ENCODE measurements around the gene SELENOW. TPM values are rescaled to one million over a fixed set of nuclear protein-coding genes. Genes with fewer than 3 reads are reported as not detected.
A peak's percentile ranks its signal among the peaks of the same experiment; 100 is the strongest.
"Not testable (repeated sequence)": the region's sequence is repeated elsewhere in the genome, so short reads cannot be mapped to it uniquely, and the experiment has no call there.

SELENOW gene
- total RNA-seq, 1 experiment from 2014 or later: 1,115 TPM

- H3K4me3 ChIP-seq (ENCODE audit: insufficient read depth, low read depth, low read length): no peak overlapping the region
- peak; percentile 40 for DNase-seq
- peaks cover 45% of the 10 kb centered on the region for H3K36me3 ChIP-seq (replicated peaks; ENCODE audit: control insufficient read depth, insufficient read depth, low read length)
- no peaks in the 10 kb centered on the region for H3K27me3 ChIP-seq (ENCODE audit: control insufficient read depth, insufficient read depth, low read length)
These were observed 25.9 kb upstream of the SELENOW start for GRCh38 chr19:47752440-47753211.

- peak; percentile 65 for DNase-seq
- Histone ChIP-seq H3K27me3 (ENCODE audit: control insufficient read depth, insufficient read depth, low read length) (no peaks in the 10 kb centered on the region), H3K36me3 (replicated peaks; ENCODE audit: control insufficient read depth, insufficient read depth, low read length) (peaks cover 47% of the 10 kb centered on the region), H3K4me3 (ENCODE audit: insufficient read depth, low read depth, low read length) (no peak overlapping the region)
These were observed 24.1 kb upstream of the SELENOW start for GRCh38 chr19:47754206-47755064.

- Histone ChIP-seq H3K4me3 (ENCODE audit: insufficient read depth, low read depth, low read length) (no peak overlapping the region), H3K27me3 (ENCODE audit: control insufficient read depth, insufficient read depth, low read length) (no peaks in the 10 kb centered on the region), H3K36me3 (replicated peaks; ENCODE audit: control insufficient read depth, insufficient read depth, low read length) (peaks cover 41% of the 10 kb centered on the region)
- DNase-seq: peak; percentile 54
These were observed 23.3 kb upstream of the SELENOW start for GRCh38 chr19:47755065-47755761.

GRCh38 chr19:47755762-47756626, 22.5 kb upstream of the SELENOW start:
- Histone ChIP-seq H3K27me3 (ENCODE audit: control insufficient read depth, insufficient read depth, low read length) (no peaks in the 10 kb centered on the region), H3K36me3 (replicated peaks; ENCODE audit: control insufficient read depth, insufficient read depth, low read length) (peaks cover 37% of the 10 kb centered on the region), H3K4me3 (ENCODE audit: insufficient read depth, low read depth, low read length) (no peak overlapping the region)
- DNase-seq: peak; percentile 56

GRCh38 chr19:47756627-47756929, 21.9 kb upstream of the SELENOW start:
- Histone ChIP-seq H3K27me3 (ENCODE audit: control insufficient read depth, insufficient read depth, low read length) (no peaks in the 10 kb centered on the region), H3K36me3 (replicated peaks; ENCODE audit: control insufficient read depth, insufficient read depth, low read length) (peaks cover 32% of the 10 kb centered on the region), H3K4me3 (ENCODE audit: insufficient read depth, low read depth, low read length) (no peak overlapping the region)
- peak; percentile 41 for DNase-seq

- peaks cover 31% of the 10 kb centered on the region for H3K36me3 ChIP-seq (replicated peaks; ENCODE audit: control insufficient read depth, insufficient read depth, low read length)
- no peak for DNase-seq
- H3K27me3 ChIP-seq (ENCODE audit: control insufficient read depth, insufficient read depth, low read length): no peaks in the 10 kb centered on the region
- no peak overlapping the region for H3K4me3 ChIP-seq (ENCODE audit: insufficient read depth, low read depth, low read length)
These were observed 21.4 kb upstream of the SELENOW start for GRCh38 chr19:47756953-47757608.

- no peaks in the 10 kb centered on the region for H3K27me3 ChIP-seq (ENCODE audit: control insufficient read depth, insufficient read depth, low read length)
- DNase-seq: no peak
- peaks cover 26% of the 10 kb centered on the region for H3K36me3 ChIP-seq (replicated peaks; ENCODE audit: control insufficient read depth, insufficient read depth, low read length)
- H3K4me3 ChIP-seq (ENCODE audit: insufficient read depth, low read depth, low read length): no peak overlapping the region
These were observed 20.7 kb upstream of the SELENOW start for GRCh38 chr19:47757617-47758442.

GRCh38 chr19:47758443-47758804, 20.1 kb upstream of the SELENOW start:
- DNase-seq: no peak
- Histone ChIP-seq H3K27me3 (ENCODE audit: control insufficient read depth, insufficient read depth, low read length) (no peaks in the 10 kb centered on the region), H3K36me3 (replicated peaks; ENCODE audit: control insufficient read depth, insufficient read depth, low read length) (peaks cover 23% of the 10 kb centered on the region), H3K4me3 (ENCODE audit: insufficient read depth, low read depth, low read length) (no peak overlapping the region)

- Histone ChIP-seq H3K27me3 (ENCODE audit: control insufficient read depth, insufficient read depth, low read length) (no peaks in the 10 kb centered on the region), H3K4me3 (ENCODE audit: insufficient read depth, low read depth, low read length) (no peak overlapping the region), H3K36me3 (replicated peaks; ENCODE audit: control insufficient read depth, insufficient read depth, low read length) (peaks cover 20% of the 10 kb centered on the region)
- DNase-seq: no peak
These were observed 17.9 kb upstream of the SELENOW start for GRCh38 chr19:47760632-47760999.

GRCh38 chr19:47761566-47761965, 16.9 kb upstream of the SELENOW start:
- DNase-seq: no peak
- H3K36me3 ChIP-seq (replicated peaks; ENCODE audit: control insufficient read depth, insufficient read depth, low read length): peaks cover 12% of the 10 kb centered on the region
- H3K4me3 ChIP-seq (ENCODE audit: insufficient read depth, low read depth, low read length): no peak overlapping the region
- H3K27me3 ChIP-seq (ENCODE audit: control insufficient read depth, insufficient read depth, low read length): no peaks in the 10 kb centered on the region

- DNase-seq: no peak
- peaks cover 10% of the 10 kb centered on the region for H3K36me3 ChIP-seq (replicated peaks; ENCODE audit: control insufficient read depth, insufficient read depth, low read length)
- no peaks in the 10 kb centered on the region for H3K27me3 ChIP-seq (ENCODE audit: control insufficient read depth, insufficient read depth, low read length)
- no peak overlapping the region for H3K4me3 ChIP-seq (ENCODE audit: insufficient read depth, low read depth, low read length)
These were observed 16.4 kb upstream of the SELENOW start for GRCh38 chr19:47762151-47762550.

GRCh38 chr19:47762615-47763308, 15.7 kb upstream of the SELENOW start:
- Histone ChIP-seq H3K27me3 (ENCODE audit: control insufficient read depth, insufficient read depth, low read length) (no peaks in the 10 kb centered on the region), H3K36me3 (replicated peaks; ENCODE audit: control insufficient read depth, insufficient read depth, low read length) (peaks cover 6% of the 10 kb centered on the region), H3K4me3 (ENCODE audit: insufficient read depth, low read depth, low read length) (no peak overlapping the region)
- DNase-seq: no peak

GRCh38 chr19:47764705-47765104, 13.8 kb upstream of the SELENOW start:
- H3K27me3 ChIP-seq (ENCODE audit: control insufficient read depth, insufficient read depth, low read length); H3K4me3 ChIP-seq (ENCODE audit: insufficient read depth, low read depth, low read length); DNase-seq; H3K36me3 ChIP-seq (replicated peaks; ENCODE audit: control insufficient read depth, insufficient read depth, low read length): not testable (repeated sequence)
